A549 (cell line): ENCODE results near the gene PCID2. TPM values are rescaled to one million over a fixed set of nuclear protein-coding genes. Genes with fewer than 3 reads are reported as not detected.
A peak's percentile ranks its signal among the peaks of the same experiment; 100 is the strongest.

Source experiments
- ATAC-seq, 2 experiments: fragments of 200-7000 bp in 1 of 2; fragments of >200 bp in 1 of 2; cut with Nextera tagmentation in 1 of 2; cut with Tn5 transposase in 1 of 2; 3 replicates each; pipeline versions ENCODE4 v1.8.0 to v1.9.1; 2018 to 2020; ENCODE audit warnings: mild to moderate bottlenecking in 1 of 2, moderate library complexity in 1 of 2
- CTCF ChIA-PET: fragments of 300-600 bp; sonication (Branson Sonifier 250); formaldehyde crosslinking; extraction: SDS; loops from one replicate; lab custom pipeline; 2021; ENCODE audit warnings: antibody characterized with exemption, inconsistent platforms; lab: Yijun Ruan, JAX
- POLR2A ChIA-PET: fragments of 350-600 bp; formaldehyde crosslinking; extraction: SDS; loops from one replicate; lab custom pipeline; 2021; ENCODE audit warnings: antibody characterized with exemption, inconsistent platforms; lab: Yijun Ruan, JAX
- DNase-seq, 2 experiments: peaks; one replicate each; pipeline versions ENCODE4 v3.0.0 to v3.0.0-alpha.2; 2011 to 2016; ENCODE audit warnings: low read depth in 1 of 2, low spot score in 1 of 2
- FAIRE-seq: peaks from 2 replicates; lab custom pipeline; 2011; peaks lifted over from hg19 to GRCh38; lab: Jason Lieb, UNC
- H3K27ac ChIP-seq, 2 experiments: fragments of >200 bp; sonication (Bioruptor Twin); formaldehyde crosslinking; 3 replicates each; pipeline ENCODE4 v1.5.1; 2016 to 2017
- H3K4me1 ChIP-seq: fragments of >200 bp; sonication (Bioruptor Twin); formaldehyde crosslinking; 3 replicates; pipeline ENCODE4 v1.6.1; 2016
- H3K4me2 ChIP-seq: fragments of >200 bp; sonication (Bioruptor Twin); formaldehyde crosslinking; 3 replicates; pipeline ENCODE4 v1.6.1; 2016
- H3K4me3 ChIP-seq: fragments of >200 bp; sonication (Bioruptor Twin); formaldehyde crosslinking; 3 replicates; pipeline ENCODE4 v1.5.1; 2016
- H3K9me3 ChIP-seq: fragments of >200 bp; sonication (Bioruptor Twin); formaldehyde crosslinking; 3 replicates; pipeline ENCODE4 v1.6.1; 2016
- BCL3 ChIP-seq: fragments of >200 bp; sonication (Bioruptor Twin); formaldehyde crosslinking; IDR thresholded peaks from 3 replicates; pipeline ENCODE4 v1.6.1; 2016
- CHD2 ChIP-seq: fragments of 150-350 bp; IDR thresholded peaks from 2 replicates; pipeline ENCODE4 v1.6.1; 2014; ENCODE audit warnings: low read length; ENCODE audit not compliant: partially characterized antibody
- CTCF ChIP-seq: fragments of >200 bp; sonication (Bioruptor Twin); formaldehyde crosslinking; IDR thresholded peaks from 3 replicates; pipeline ENCODE4 v1.5.1; 2016
- EHF ChIP-seq: fragments of 250-450 bp; sonication (Bioruptor Pico); IDR thresholded peaks from 2 replicates; pipeline ENCODE4 v1.5.0; 2020; ENCODE audit warnings: mild to moderate bottlenecking
- EHMT2 ChIP-seq: fragments of 200-600 bp; sonication (generic); IDR thresholded peaks from 2 replicates; pipeline ENCODE4 v1.6.1; 2016; ENCODE audit warnings: antibody characterized with exemption, low read depth, mild to moderate bottlenecking, moderate library complexity
- FOXS1 ChIP-seq: fragments of 250-450 bp; sonication (Bioruptor Pico); IDR thresholded peaks from 2 replicates; pipeline ENCODE4 v1.5.0; 2020; ENCODE audit warnings: mild to moderate bottlenecking, moderate library complexity
- HDAC2 ChIP-seq: fragments of 200-600 bp; sonication (generic); IDR thresholded peaks from 2 replicates; pipeline ENCODE4 v1.6.1; 2016
- HEYL ChIP-seq: fragments of 250-450 bp; sonication (Bioruptor Pico); IDR thresholded peaks from 2 replicates; pipeline ENCODE4 v1.8.0; 2021; ENCODE audit warnings: mild to moderate bottlenecking, moderate library complexity
- HMGXB4 ChIP-seq: fragments of 250-450 bp; sonication (Bioruptor Pico); IDR thresholded peaks from 2 replicates; pipeline ENCODE4 v1.5.0; 2021; ENCODE audit warnings: mild to moderate bottlenecking, moderate library complexity, borderline replicate concordance
- HOXB5 ChIP-seq: fragments of 250-450 bp; sonication (Bioruptor Pico); IDR thresholded peaks from 2 replicates; pipeline ENCODE4 v1.5.0; 2020; ENCODE audit warnings: mild to moderate bottlenecking, moderate library complexity
- JUN ChIP-seq, 2 experiments: fragments of >200 bp; sonication (Bioruptor Twin); formaldehyde crosslinking; IDR thresholded peaks; 2 replicates in 1 of 2; 3 replicates in 1 of 2; pipeline ENCODE4 v1.6.1; 2016 to 2017
- JUNB ChIP-seq: fragments of >200 bp; sonication (Bioruptor Twin); formaldehyde crosslinking; IDR thresholded peaks from 2 replicates; pipeline ENCODE4 v1.6.1; 2016
- KDM1A ChIP-seq: fragments of 200-600 bp; sonication (generic); IDR thresholded peaks from 2 replicates; pipeline ENCODE4 v1.6.1; 2016; ENCODE audit warnings: low read depth, mild to moderate bottlenecking
- MAFK ChIP-seq: fragments of 450-650 bp; IDR thresholded peaks from 2 replicates; pipeline ENCODE4 v1.6.1; 2014; ENCODE audit not compliant: partially characterized antibody
- MAZ ChIP-seq: fragments of 150-350 bp; IDR thresholded peaks from 2 replicates; pipeline ENCODE4 v1.6.1; 2014; ENCODE audit warnings: antibody characterized with exemption, low read depth, low read length, borderline replicate concordance
- NPAS2 ChIP-seq: fragments of 250-450 bp; sonication (Bioruptor Pico); IDR thresholded peaks from 2 replicates; pipeline ENCODE4 v1.8.0; 2022; ENCODE audit warnings: mild to moderate bottlenecking, moderate library complexity, borderline replicate concordance
- PHF8 ChIP-seq: fragments of 200-600 bp; sonication (generic); IDR thresholded peaks from 2 replicates; pipeline ENCODE4 v1.6.1; 2016; ENCODE audit warnings: low read depth, mild to moderate bottlenecking, antibody characterized with exemption, moderate library complexity, borderline replicate concordance
- POLR2A ChIP-seq: IDR thresholded peaks from 2 replicates; pipeline ENCODE4 v1.6.1; 2012; ENCODE audit warnings: mild to moderate bottlenecking, low read length
- TFCP2L1 ChIP-seq: fragments of 250-450 bp; sonication (Bioruptor Pico); IDR thresholded peaks from 2 replicates; pipeline ENCODE4 v1.5.0; 2021; ENCODE audit warnings: mild to moderate bottlenecking
- TP53 ChIP-seq: fragments of 250-450 bp; sonication (Bioruptor Pico); IDR thresholded peaks from 2 replicates; pipeline ENCODE4 v1.5.0; 2021; ENCODE audit warnings: mild to moderate bottlenecking, moderate library complexity
- ZNF302 ChIP-seq: fragments of 250-450 bp; sonication (Bioruptor Pico); IDR thresholded peaks from 2 replicates; pipeline ENCODE4 v1.9.0; 2021; ENCODE audit warnings: inconsistent platforms, mild to moderate bottlenecking, moderate library complexity
- WGBS: methylation state at CpG from one replicate; pipeline ENCODE4 v1.1.6; 2017; ENCODE audit errors: missing lambda C conversion rate; 5-methylcytosine and 5-hydroxymethylcytosine counted together
- polyA plus RNA-seq, 4 experiments: library from polyadenylated mRNA; depleted of rRNA in 3 of 4; stranded (reverse); fragments of >200 nt; fragmentation: RNase III in 1 of 4; extraction: RNeasy Plus Mini Kit Qiagen cat#74134 plus additional on column Dnase treatment in 1 of 4; gene quantifications; 2 replicates in 3 of 4; 3 replicates in 1 of 4; pipeline ENCODE4 v1.2.3, GENCODE V29; 2011 to 2017
- TF ChIP-seq, protein P1 (sequence below): IDR thresholded peaks from 2 replicates; pipeline ENCODE4 v1.6.1; 2012
- TF ChIP-seq, protein P2 (sequence below): fragments of 200-600 bp; sonication (generic); IDR thresholded peaks from 2 replicates; pipeline ENCODE4 v1.6.1; 2016; ENCODE audit warnings: antibody characterized with exemption, mild to moderate bottlenecking, moderate library complexity

PCID2 gene
- polyA plus RNA-seq, 2 of the 4 experiments (the other 2 are of a cell fraction) = 37.7 to 68.7 TPM

GRCh38 chr13:113232208-113233003 is 23.9 kb upstream of the PCID2 start:
- no peak for TF ChIP-seq CTCF
- no peak for TF ChIP-seq EHF (CRISPR knock-in tag)
- TF ChIP-seq HEYL (CRISPR knock-in tag) = no peak
- TF ChIP-seq TFCP2L1 (CRISPR knock-in tag) = no peak
- DNase-seq = no peak
- ChIA-PET POLR2A (interaction anchor here (1.6 kb wide), 1 partner anchor 23 kb away, joined by 4 read pairs; the partner anchor contains the start of genes CUL4A and PCID2), CTCF (interaction anchor here (0.6 kb wide), 1 partner anchor 89 kb away, joined by 3 read pairs; no protein-coding TSS in a partner anchor)
- no peak overlapping the region for H3K4me2 ChIP-seq
- 86% methylated on average over 15 of the region's 18 CpGs for WGBS
- no peak overlapping the region for H3K27ac ChIP-seq
- no peaks in the 10 kb centered on the region for H3K4me1 ChIP-seq
- ATAC-seq = peak in 1 of 2 experiments; percentile 36; a peak in 3 of 6 replicates
- no peaks in the 10 kb centered on the region for H3K9me3 ChIP-seq
- no peak for FAIRE-seq
- H3K4me3 ChIP-seq = no peak overlapping the region

DNA sequence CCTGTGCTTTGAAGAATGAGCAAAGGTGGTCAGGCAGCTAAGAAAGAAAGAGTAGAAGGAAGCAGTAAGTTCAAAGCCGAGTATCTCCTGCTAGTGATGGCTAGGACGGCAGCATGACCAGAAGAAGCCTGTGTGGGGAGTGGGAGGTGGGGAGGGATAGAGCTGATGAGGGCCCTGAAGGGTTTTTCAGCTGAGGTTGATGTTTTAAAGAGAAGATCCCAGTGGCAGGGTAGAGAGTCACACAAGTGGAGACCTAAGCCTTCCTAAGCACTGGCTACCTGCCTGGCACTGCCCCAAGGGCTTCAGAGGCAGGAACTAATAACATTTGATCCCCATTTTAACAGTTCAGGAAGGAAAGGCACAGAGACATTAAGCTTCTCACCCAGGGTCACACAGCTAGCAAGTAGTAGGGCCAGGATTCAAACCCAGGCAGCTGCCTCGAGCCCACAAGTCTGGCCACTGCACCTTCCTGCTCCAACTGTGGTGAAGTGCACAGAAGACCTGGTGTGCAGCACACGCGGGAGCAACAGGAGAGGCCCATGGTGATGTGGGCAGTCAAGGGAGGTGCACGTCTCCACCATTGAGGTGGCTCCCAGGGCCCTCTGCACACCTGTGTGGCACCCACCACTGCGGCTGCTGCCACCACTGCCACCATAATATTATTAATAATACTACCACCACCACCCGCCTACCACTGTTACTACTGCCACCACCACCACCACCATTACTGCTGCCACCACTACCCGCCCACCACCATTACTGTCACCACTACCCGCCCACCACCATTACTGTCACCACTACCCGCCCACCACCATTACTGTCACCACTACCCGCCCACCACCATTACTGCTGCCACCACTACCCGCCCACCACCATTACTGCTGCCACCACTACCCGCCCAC is 23.1 kb upstream of the PCID2 start:
- Histone ChIP-seq H3K4me3 (no peak overlapping the region), H3K4me1 (no peaks in the 10 kb centered on the region), H3K4me2 (no peak overlapping the region), H3K27ac (no peak overlapping the region), H3K9me3 (no peaks in the 10 kb centered on the region)
- ATAC-seq = no peak; a peak in 1 of 6 replicates
- CTCF ChIA-PET = interaction anchor here (1.2 kb wide), 1 partner anchor 18 kb away, joined by 3 read pairs; no protein-coding TSS in a partner anchor
- no peak for TF ChIP-seq EHMT2
- no peak for TF ChIP-seq NPAS2 (CRISPR knock-in tag)
- TF ChIP-seq JUN (IDR thresholded peaks at IDR 0.05) = no peak
- TF ChIP-seq ZNF302 (CRISPR knock-in tag) = no peak
- TF ChIP-seq, protein P1, sequence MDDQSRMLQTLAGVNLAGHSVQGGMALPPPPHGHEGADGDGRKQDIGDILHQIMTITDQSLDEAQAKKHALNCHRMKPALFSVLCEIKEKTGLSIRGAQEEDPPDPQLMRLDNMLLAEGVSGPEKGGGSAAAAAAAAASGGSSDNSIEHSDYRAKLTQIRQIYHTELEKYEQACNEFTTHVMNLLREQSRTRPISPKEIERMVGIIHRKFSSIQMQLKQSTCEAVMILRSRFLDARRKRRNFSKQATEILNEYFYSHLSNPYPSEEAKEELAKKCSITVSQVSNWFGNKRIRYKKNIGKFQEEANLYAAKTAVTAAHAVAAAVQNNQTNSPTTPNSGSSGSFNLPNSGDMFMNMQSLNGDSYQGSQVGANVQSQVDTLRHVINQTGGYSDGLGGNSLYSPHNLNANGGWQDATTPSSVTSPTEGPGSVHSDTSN = no peak
- TF ChIP-seq JUNB = no peak
- TF ChIP-seq, protein P2, sequence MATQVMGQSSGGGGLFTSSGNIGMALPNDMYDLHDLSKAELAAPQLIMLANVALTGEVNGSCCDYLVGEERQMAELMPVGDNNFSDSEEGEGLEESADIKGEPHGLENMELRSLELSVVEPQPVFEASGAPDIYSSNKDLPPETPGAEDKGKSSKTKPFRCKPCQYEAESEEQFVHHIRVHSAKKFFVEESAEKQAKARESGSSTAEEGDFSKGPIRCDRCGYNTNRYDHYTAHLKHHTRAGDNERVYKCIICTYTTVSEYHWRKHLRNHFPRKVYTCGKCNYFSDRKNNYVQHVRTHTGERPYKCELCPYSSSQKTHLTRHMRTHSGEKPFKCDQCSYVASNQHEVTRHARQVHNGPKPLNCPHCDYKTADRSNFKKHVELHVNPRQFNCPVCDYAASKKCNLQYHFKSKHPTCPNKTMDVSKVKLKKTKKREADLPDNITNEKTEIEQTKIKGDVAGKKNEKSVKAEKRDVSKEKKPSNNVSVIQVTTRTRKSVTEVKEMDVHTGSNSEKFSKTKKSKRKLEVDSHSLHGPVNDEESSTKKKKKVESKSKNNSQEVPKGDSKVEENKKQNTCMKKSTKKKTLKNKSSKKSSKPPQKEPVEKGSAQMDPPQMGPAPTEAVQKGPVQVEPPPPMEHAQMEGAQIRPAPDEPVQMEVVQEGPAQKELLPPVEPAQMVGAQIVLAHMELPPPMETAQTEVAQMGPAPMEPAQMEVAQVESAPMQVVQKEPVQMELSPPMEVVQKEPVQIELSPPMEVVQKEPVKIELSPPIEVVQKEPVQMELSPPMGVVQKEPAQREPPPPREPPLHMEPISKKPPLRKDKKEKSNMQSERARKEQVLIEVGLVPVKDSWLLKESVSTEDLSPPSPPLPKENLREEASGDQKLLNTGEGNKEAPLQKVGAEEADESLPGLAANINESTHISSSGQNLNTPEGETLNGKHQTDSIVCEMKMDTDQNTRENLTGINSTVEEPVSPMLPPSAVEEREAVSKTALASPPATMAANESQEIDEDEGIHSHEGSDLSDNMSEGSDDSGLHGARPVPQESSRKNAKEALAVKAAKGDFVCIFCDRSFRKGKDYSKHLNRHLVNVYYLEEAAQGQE = no peak
- no peak for TF ChIP-seq POLR2A
- no peak for TF ChIP-seq PHF8
- no peak for TF ChIP-seq HDAC2
- TF ChIP-seq MAFK = no peak
- no peak for TF ChIP-seq KDM1A
- no peak for TF ChIP-seq CHD2
- no peak for TF ChIP-seq FOXS1 (CRISPR knock-in tag)
- no peak for TF ChIP-seq BCL3
- TF ChIP-seq HMGXB4 = no peak
- no peak for TF ChIP-seq EHF (CRISPR knock-in tag)
- TF ChIP-seq HOXB5 (CRISPR knock-in tag) = no peak
- no peak for TF ChIP-seq TP53 (CRISPR knock-in tag)
- no peak for TF ChIP-seq MAZ
- FAIRE-seq = no peak
- WGBS = 97% methylated on average over 9 of the region's 14 CpGs
- POLR2A ChIA-PET = interaction anchor here (1.6 kb wide), 1 partner anchor 22 kb away, joined by 4 read pairs; the partner anchor contains the start of genes CUL4A and PCID2
- no peak for DNase-seq
